ENCODE results near the gene ACTL8.

DNA sequence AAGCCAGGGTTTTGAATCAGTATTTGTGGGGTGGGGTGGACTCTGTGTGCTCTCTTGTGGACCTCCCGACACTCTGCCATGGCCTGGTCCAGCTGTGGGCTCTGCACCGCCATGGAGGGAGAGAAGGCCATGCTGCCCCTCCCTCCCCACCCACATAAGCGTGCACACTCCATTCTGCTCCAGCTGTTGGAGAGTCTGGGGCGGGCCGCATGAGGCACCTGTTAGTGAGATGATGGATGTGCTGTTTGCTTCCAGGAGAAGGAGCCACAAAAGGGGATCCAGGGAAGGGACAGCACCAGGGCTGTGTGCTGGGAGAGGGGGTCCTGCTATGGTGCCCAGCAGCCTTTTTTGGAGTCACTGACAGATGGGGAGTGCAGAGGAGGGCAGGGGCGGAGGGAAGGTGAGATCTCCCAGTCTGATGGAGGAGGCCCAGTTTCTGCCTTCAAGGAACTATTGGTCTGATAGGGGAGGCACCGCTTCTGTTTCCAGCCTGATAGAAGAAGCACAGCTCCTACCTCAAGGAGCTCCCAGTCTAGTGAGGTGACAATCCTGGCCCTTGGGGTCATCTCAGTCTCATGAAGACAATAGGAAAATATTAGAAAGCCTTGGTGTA is 101.5 kb downstream of the ACTL8 start:
- TF ChIP-seq, protein P1, sequence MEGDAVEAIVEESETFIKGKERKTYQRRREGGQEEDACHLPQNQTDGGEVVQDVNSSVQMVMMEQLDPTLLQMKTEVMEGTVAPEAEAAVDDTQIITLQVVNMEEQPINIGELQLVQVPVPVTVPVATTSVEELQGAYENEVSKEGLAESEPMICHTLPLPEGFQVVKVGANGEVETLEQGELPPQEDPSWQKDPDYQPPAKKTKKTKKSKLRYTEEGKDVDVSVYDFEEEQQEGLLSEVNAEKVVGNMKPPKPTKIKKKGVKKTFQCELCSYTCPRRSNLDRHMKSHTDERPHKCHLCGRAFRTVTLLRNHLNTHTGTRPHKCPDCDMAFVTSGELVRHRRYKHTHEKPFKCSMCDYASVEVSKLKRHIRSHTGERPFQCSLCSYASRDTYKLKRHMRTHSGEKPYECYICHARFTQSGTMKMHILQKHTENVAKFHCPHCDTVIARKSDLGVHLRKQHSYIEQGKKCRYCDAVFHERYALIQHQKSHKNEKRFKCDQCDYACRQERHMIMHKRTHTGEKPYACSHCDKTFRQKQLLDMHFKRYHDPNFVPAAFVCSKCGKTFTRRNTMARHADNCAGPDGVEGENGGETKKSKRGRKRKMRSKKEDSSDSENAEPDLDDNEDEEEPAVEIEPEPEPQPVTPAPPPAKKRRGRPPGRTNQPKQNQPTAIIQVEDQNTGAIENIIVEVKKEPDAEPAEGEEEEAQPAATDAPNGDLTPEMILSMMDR (IDR thresholded peaks at IDR 0.05; ENCODE audit: poor library complexity), result no peak
- TF ChIP-seq EZH2 (IDR thresholded peaks at IDR 0.05; ENCODE audit: borderline replicate concordance), result no peak
